ENCODE measurements around the gene CD247. TPM values are rescaled to one million over a fixed set of nuclear protein-coding genes. Genes with fewer than 3 reads are reported as not detected.

CD247 gene
- total RNA-seq, 4 donors from 2014 or later = 0.30 to 0.76 TPM; not detected in 2

DNA sequence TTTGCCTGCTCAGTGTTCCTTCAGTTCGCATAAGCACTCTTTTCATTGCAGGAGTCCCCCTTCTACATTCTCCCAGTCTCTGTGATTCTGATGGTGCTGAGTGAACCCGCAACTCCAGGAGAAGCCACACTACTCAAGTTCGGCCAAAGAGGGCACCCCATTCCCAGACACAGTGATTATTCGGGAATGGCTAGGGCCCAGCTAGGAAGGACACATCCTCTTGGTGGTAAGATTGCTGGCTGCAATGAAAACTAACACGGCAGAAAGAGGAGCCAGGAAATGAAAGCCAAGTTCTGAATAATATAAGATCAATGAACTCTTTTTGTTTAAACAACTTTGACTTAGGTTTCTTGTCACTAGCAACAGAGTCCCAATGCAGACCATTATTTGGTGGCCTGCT lies 20.3 kb upstream of the CD247 start:
- Histone ChIP-seq H3K27ac (no peak overlapping the region), H3K36me3 (no peaks in the 10 kb centered on the region), H3K9me3 (no peaks in the 10 kb centered on the region), H3K4me1 (no peaks in the 10 kb centered on the region), H3K4me3 (no peak overlapping the region), H3K27me3 (no peaks in the 10 kb centered on the region)
- DNase-seq (ENCODE audit: low spot score in 2 of 2) = no peak
- WGBS = 48% methylated on average over 5 of the region's 5 CpGs
- TF ChIP-seq, protein P1, sequence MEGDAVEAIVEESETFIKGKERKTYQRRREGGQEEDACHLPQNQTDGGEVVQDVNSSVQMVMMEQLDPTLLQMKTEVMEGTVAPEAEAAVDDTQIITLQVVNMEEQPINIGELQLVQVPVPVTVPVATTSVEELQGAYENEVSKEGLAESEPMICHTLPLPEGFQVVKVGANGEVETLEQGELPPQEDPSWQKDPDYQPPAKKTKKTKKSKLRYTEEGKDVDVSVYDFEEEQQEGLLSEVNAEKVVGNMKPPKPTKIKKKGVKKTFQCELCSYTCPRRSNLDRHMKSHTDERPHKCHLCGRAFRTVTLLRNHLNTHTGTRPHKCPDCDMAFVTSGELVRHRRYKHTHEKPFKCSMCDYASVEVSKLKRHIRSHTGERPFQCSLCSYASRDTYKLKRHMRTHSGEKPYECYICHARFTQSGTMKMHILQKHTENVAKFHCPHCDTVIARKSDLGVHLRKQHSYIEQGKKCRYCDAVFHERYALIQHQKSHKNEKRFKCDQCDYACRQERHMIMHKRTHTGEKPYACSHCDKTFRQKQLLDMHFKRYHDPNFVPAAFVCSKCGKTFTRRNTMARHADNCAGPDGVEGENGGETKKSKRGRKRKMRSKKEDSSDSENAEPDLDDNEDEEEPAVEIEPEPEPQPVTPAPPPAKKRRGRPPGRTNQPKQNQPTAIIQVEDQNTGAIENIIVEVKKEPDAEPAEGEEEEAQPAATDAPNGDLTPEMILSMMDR (IDR thresholded peaks at IDR 0.05) = no peak
- TF ChIP-seq POLR2AphosphoS5 (IDR thresholded peaks at IDR 0.05) = no peak
- TF ChIP-seq EP300 (IDR thresholded peaks at IDR 0.05) = no peak
- no peak for TF ChIP-seq POLR2A (IDR thresholded peaks at IDR 0.05)

DNA sequence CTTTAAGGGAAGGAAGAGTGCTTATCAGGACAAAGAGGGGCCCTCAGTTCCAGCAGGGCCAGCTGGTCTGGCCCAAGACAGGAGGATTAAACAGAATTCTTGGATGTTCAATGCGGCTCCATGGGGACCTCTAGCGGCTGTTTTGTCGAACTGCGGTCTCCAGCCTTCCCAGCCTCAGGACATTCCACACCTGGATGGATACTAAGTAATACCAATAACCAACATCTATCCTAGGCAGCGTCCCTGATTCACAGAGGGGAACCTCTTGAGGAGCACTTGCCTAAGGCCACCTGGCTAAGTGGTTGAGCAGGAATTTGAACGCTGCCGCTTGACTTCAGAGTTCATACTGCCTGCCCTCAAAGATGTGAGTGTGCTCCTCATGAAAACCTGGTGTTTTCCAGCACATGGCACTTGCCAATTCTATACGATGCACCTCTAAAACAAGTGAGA lies 15.5 kb upstream of the CD247 start:
- TF ChIP-seq POLR2A (IDR thresholded peaks at IDR 0.05) (no peak), EP300 (IDR thresholded peaks at IDR 0.05) (no peak), POLR2AphosphoS5 (IDR thresholded peaks at IDR 0.05) (no peak)
- TF ChIP-seq, protein P1 (IDR thresholded peaks at IDR 0.05) = peak; percentile 43 to 83
- Histone ChIP-seq H3K9me3 (no peaks in the 10 kb centered on the region), H3K36me3 (no peaks in the 10 kb centered on the region), H3K27me3 (no peaks in the 10 kb centered on the region), H3K4me3 (no peak overlapping the region), H3K27ac (no peak overlapping the region), H3K4me1 (no peaks in the 10 kb centered on the region)
- peak in 1 of 2 donors; percentile 70 for DNase-seq (ENCODE audit: low spot score in 2 of 2)
- WGBS = 7% methylated on average over 8 of the region's 8 CpGs

DNA sequence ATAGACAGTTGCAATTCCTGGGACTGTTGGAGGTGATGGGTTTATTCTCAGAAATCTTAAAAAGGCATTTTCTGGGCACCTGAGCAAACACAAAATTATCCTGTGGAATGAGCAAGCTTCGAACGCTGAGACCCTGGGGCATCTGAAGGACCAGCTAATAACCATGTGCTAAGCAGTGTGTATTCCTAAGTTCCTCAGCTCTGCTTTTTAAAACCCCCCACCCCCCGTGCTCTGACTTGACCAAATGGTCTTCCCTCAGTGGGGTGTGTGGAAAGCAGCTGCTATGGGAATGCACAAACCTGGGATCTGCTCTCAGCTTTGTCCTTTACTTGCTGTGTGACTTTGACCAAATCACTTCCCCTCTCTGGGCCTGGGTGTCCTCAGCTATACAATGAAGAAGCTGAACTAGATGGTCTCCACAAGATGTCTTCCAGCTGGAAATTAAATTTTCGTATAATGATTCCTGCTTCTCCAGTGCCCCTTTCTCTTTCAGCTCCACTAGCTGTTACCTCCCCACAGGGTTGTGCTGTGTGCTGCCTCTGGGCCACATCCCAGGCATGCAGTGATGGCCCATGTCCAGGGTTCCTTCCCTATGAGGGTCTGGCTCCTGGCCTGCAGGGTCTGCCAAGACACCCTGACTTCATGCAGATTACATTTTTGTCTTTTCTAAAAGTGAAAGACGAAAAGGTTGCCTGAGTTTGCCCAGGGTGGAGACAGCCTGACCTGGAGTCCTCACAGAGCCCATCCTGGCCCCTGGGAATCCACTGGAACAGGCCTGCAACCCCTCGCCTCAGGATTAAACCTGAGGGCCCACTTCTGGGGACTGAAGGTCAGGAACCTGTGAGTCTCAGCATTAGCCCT lies 14.9 kb upstream of the CD247 start:
- Histone ChIP-seq H3K27ac (no peak overlapping the region), H3K4me1 (no peaks in the 10 kb centered on the region), H3K9me3 (no peaks in the 10 kb centered on the region), H3K36me3 (no peaks in the 10 kb centered on the region), H3K27me3 (no peaks in the 10 kb centered on the region), H3K4me3 (no peak overlapping the region)
- TF ChIP-seq POLR2A (IDR thresholded peaks at IDR 0.05) (no peak), POLR2AphosphoS5 (IDR thresholded peaks at IDR 0.05) (no peak)
- no peak for DNase-seq (ENCODE audit: low spot score in 2 of 2)
- WGBS = 91% methylated on average over 6 of the region's 6 CpGs

DNA sequence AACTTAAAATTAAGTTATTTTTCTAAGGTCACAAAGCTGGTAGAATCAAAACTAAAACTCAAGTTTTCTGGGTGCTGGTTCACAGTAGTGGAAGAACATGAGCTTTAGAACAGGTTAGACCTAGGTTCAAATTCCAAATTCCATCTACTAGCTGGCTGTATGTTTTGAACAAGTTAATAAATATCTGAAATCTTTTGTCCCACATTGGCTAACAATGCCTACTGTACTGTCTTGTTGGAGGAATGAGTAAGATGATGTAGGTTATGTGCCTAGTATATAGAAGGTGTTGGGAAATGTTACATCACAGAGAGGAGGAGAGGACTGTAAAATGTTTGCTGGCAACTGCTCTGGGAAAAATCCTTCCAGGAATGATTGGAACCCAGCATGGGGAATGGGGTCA lies 14.0 kb upstream of the CD247 start:
- Histone ChIP-seq H3K36me3 (no peaks in the 10 kb centered on the region), H3K4me1 (no peaks in the 10 kb centered on the region), H3K27ac (no peak overlapping the region), H3K9me3 (no peaks in the 10 kb centered on the region), H3K4me3 (no peak overlapping the region), H3K27me3 (no peaks in the 10 kb centered on the region)
- TF ChIP-seq POLR2A (IDR thresholded peaks at IDR 0.05) = no peak
- TF ChIP-seq, protein P1 (IDR thresholded peaks at IDR 0.05) = no peak
- no peak for TF ChIP-seq POLR2AphosphoS5 (IDR thresholded peaks at IDR 0.05)
- TF ChIP-seq EP300 (IDR thresholded peaks at IDR 0.05) = no peak
- DNase-seq (ENCODE audit: low spot score in 2 of 2) = no peak

DNA sequence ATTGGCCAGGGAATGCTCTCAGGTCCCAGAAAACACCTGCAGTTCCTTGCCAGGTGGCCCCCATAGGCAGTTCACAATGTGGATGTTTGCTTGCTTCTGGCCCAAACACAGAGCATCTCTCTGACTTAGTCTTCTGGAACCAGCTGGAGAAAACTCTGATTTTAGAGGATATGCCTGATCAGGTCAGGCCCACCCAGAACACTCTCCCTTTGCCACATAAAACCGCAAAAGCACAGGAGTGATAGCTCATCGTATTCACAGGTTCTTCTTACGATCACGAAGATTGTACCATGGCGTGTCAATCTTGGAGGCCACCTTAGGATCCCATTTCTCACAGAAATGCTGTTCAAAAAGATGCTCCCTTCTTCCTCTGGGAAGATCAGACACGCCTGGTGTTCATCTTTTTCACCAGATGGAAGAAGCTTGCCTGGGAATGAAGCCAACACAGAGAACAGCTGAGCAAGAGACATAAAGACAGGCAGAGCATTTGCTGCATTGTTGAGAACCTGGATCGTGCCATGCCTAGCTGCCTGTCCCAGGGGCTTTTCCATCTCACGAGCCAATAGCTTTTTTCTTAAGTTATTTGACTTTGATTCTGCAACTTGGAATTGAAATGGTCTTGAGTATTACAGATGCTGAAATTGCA lies 11.6 kb upstream of the CD247 start:
- 59% methylated on average over 8 of the region's 8 CpGs for WGBS
- Histone ChIP-seq H3K36me3 (no peaks in the 10 kb centered on the region), H3K27ac (no peak overlapping the region), H3K4me1 (no peaks in the 10 kb centered on the region), H3K4me3 (no peak overlapping the region), H3K27me3 (no peaks in the 10 kb centered on the region), H3K9me3 (no peaks in the 10 kb centered on the region)
- DNase-seq (ENCODE audit: low spot score in 2 of 2) = no peak
- TF ChIP-seq POLR2AphosphoS5 (IDR thresholded peaks at IDR 0.05) (no peak), EP300 (IDR thresholded peaks at IDR 0.05) (no peak), POLR2A (IDR thresholded peaks at IDR 0.05) (no peak)
- TF ChIP-seq, protein P1 (IDR thresholded peaks at IDR 0.05) = no peak

Data from suprapubic skin (tissue), 4 donors.